ENCODE data around the gene KREMEN1.

- TF ChIP-seq CTCF (IDR thresholded peaks at IDR 0.05) (no peak), EZH2 (IDR thresholded peaks at IDR 0.05) (no peak), EZH2phosphoT487 (IDR thresholded peaks at IDR 0.05) (no peak)
Observed at GRCh38 chr22:29142116-29142515, 69.3 kb downstream of the KREMEN1 start.

All from neural progenitor cell (in vitro differentiated cells).